GM19025 (cell line): ENCODE measurements around the gene THAP8.

ENCODE experiments used
- ATAC-seq: cut with Tn5 transposase; IDR thresholded peaks from one replicate; pipeline ENCODE4 v1.9.1; 2021; ENCODE audit warnings: mild to moderate bottlenecking, low read depth, moderate library complexity; ENCODE audit not compliant: unreplicated experiment

THAP8 gene

DNA sequence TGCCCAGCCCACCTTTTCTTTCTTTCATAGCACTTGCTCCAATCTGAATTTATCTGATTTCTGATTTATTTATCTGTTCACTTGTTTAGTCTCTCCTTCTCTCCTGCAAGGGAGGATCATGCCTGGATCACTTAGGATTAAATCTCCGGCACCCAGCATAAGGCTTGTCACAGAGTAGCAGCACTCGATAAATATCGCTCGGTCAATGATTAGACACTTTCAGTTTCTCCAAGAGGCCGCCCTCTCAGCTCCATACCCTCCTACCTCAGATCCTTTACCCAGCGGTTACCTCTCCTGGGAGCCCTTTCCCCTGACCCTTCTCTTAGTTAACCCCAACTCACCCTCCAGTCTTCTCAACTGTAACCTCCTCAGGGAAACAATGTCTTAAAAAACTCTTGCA, 22.8 kb downstream of the THAP8 start:
- ATAC-seq: no peak

DNA sequence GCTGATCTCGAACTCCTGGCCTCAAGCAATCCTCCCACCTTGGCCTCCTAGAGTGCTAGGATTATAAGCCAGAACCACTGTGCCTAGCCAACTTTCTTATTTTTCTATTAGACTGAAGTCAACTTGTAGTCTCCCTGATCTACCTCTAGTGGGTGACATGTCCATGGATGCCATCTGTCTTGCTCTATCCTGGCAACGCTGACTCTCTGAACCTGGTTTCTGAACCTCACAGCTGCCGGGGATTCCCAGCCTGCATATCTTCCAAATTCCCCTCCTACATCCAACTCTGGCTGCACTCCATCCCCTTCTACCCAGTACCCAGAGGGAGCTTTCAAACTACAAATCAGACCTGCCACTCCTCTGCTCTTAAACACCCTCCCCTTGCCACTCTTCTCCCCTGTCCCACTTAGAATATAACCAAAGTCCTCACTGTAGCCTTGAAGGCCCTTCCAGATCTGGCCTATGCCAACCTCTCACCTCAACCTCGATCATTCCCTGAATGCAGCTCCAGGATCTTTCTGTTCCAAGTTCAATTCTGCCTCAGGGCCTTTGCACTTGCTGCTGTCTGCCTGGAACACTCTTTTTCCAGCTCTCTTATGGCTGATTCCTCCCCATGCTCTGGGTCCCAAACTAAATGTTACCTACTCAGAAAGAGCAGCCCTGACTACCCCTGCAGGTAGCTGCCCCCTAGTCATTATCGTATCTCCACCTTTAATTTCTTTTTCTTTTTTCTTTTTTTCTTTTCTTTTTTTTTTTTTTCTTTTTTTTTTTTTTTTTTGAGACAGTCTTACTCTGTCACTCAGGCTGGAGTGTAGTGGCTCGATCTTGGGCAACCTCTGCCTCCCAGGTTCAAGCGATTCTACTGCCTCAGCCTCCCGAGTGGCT, 23.6 kb downstream of the THAP8 start:
- no peak for ATAC-seq

DNA sequence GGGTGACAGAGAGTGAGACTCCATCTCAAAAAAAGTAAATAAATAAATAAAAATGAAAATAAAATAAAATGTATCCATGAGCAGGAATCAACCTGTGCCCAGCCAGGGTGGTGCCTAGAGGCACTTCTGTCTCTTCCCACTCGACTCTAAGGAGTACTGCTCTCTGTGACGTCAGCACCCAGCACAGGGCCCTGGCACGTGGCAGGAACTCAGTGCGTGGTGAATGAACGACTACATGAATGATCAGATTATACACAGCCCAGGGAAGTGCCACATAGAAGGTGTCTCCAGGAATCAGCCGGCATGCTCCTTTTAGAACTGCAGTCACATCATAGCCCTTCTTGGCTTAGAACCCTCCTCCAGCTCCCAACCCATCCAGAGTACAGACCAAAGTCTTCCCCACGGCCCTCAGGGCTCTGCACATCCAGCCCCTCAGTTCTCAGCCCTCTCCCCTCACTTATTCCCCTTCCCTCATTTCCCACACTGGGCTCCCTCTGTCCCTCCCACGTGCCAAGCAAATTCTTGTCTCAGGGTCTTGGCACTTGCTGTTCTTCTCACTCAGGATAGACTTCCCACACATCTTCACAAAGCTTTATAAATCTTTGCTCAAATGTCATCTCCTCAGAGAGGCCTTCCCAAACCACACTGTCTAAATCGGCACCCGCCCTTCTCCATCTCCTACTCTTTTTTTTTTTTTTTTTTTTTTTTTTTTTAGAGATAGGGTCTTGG, 25.6 kb downstream of the THAP8 start:
- no peak for ATAC-seq

DNA sequence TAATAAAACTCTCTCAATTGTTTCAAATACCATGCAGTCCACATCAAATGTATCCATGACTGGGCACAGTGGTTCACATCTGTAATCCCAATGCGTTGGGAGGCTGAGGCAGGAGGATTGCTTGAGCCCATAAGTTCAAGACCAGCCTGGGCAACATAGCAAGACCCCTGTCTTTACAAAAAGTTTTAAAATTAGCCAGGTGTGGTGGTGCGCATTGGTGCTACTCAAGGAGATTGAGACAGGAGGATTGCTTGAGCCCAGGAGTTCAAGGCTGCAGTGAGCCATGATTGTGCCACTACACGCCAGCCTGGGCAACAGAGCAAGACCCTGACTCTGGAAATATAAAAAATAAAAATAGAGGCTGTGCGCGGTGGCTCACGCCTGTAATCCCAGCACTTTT, 26.4 kb downstream of the THAP8 start:
- ATAC-seq: no peak

DNA sequence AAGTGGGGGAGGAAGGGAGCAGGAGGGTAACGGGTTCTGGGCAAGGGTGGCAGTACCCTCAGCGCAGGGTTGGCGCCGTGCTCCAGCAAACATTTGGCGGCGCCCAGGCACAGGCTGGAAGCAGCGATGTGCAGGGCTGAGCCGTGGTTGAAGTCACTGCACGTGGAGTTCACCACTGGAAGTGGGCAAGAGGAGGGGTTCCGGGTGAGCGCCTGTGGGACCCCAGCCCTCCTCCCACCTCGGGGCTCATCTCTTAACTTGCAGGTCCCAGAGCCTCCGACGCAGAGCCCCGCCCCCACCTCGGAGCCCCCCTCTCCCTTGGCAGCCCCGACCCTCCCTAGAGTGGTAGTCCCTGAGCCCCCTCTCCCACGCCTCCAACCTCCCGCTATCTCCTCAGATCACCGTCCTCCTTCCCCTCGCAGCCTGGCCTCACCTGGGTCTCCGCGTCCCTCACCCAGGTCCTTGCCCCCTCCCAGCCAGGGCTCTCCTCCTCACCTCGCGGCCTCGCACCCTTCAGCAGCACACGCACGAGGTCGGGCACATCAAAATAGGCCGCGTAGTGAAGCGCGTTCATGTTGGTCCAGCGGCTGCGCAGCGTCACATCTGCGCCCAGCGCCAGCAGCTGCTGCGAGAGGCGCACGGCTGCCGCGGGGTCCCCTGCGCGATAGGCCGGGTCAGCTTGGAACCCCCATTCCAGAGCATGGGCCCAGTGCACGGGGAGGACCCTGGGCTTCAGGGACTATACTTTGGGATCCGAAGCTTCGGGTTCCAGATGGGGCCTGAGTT, 27.8 kb downstream of the THAP8 start:
- ATAC-seq: no peak

DNA sequence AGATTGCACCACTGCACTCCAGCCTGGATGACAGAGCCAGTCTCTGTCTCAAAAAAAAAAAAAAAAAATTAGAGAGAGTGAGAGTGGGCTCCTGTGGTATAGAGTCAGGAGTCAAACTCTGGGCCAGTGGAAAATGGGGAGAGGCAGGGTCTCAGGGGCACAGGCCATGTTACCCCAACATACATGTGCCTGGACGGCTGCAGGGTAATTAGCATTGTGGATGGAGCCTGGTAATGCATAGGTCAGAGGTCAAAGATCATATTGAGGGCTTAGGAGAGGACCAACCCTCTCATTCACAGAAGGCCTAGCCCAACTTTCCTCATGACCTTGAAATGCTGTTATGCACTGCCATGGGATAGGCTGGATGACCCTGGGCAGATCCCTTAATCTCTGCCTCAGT, 28.5 kb downstream of the THAP8 start:
- ATAC-seq: no peak

DNA sequence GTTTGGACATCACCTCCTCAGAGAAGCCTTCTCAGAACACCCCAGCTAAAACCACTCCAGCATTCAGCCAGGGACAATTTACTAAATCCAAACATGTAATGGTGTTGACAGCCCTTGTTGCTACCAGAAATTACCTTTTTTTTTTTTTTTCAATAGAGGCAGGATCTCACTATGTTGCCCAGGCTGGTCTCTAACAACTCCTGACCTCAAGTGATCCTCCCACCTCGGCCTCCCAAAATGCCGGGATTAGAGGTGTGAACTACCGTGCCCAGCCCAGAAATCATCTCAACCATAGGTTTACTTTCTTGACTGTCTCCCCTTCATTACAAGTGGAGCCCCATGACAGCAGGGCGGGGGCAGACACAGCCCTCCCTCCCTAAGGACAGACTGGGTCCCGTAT, 30.7 kb downstream of the THAP8 start:
- ATAC-seq: no peak

DNA sequence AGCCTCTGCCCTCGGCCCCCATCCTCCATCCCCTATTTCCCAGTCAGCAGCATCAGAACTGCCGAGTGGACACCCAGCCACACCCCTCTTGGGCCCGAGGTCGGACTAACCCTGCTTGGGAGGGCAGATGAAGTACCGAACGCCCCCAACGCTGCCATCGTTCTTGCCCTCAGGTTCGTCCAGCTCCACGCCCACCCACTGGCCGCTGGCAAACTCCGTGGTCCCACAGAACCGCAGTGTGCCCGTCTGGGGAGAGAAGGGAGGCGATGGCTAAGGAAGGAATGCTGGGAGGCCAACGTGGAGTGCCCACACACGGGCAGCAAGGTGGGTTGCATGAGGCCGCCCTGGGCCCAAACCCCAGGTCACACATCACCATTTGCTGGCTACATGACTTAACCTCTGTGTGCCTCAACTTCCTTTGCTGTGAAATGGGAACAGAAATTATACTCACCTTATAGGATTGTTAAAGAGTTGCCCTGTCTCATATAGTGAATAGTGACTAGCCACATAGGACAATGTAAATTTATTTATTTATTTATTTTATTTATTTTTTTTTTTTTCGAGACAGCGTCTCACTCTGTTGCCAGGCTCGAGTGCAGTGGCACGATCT, 34.9 kb downstream of the THAP8 start:
- ATAC-seq: no peak

DNA sequence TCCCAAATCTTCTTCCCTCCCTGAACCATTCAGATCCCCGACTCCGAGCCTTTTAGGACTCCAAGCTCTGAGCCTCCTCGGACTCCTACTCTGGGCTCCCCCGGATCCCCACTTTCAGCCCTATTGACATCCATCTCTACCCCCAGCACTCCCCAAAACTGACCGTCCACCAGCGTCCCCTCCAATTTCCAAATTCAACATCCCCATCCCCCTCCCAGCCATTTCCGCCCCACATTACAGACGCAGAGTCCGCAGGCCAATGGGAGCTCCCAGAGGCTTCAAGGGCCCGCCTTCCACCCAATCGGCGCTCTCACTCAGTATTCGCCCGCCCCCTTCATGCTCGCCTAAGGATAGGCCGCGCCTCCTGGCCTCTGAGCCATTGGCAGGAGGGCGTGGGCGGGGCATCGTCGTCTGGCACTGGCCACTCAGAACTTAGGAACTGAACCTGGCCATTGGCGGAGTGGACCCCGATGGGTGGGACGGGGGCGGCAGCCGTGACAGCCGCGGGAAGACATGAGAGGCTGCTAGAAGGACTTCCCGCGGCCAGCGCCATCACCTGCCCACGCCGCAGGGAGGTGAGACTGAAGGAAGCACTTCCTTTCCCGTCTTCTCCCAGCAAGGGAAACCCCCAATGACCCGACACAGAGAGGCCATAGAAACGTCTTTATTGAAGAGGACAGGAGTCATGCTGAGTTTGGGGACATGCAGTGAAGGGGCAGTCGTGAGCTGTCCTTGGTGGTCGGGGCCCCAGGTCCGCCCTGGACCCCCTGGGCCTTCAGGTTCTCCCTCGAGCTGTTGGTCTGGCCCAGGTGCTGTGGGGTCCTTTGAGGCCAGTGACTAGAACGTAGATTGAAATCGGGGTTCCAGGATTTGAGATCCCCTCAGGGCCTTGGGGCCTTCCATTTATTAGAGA, 39.8 kb downstream of the THAP8 start, which contains the start of gene ALKBH6:
Gene ALKBH6 (minus strand): TSS at position 202 of the 913 bp plus-strand sequence. CDS start 816 bp downstream, outside the sequence.
- peak; percentile 95 for ATAC-seq

DNA sequence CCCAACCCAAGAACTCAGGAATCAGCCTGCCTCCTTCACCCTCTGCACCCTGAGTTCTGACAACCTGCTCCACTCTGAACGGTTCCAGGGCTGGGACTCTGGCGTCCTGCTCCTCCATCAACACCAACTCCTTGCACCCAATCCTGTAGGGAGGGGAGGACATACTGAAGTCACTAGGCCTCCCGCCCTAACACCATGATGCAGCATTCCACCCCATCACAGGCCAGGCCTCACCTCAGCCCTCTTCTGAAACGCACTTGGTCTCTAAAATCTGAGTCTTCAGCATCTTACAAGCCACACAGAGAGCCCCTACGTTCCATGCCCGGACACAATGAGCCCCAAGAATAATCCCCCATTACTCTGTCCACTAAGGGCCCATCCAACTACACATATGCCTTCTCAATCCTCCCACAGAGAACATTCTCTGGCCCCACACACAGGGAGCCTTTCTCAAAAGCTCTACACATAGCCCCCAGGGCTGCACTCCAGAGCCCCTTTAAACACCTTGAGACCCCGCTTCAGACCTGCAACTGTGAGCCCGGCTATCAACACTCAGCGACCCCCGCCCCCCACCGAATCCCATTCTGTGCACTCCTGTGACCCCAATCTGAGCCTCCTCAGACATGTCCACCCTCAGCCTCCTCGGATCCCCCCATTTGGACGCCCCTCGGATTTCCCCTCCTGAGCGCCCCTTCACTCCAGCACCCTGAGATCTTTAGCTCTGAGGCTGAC, 40.6 kb downstream of the THAP8 start:
- ATAC-seq: no peak

DNA sequence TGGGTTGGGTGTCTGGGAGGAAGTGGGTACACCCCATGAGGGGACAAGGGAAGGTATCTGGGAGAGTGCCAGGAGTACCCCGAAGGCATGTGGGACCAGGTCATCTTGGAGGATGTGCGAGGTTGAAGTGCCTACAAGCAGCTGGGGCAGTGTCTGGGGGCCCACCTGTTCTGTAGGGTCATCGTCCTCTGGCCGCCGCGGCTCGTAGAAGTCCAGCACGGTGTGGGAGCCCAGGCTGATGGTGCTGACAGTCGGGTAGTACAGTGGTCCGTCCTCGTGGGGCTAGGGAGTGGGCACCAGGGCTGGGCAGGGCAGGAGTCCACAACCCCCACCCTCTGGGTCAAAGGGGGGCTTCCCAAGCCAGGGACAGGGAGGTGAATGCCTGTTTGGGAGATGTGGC, 43.7 kb downstream of the THAP8 start:
- ATAC-seq: no peak

DNA sequence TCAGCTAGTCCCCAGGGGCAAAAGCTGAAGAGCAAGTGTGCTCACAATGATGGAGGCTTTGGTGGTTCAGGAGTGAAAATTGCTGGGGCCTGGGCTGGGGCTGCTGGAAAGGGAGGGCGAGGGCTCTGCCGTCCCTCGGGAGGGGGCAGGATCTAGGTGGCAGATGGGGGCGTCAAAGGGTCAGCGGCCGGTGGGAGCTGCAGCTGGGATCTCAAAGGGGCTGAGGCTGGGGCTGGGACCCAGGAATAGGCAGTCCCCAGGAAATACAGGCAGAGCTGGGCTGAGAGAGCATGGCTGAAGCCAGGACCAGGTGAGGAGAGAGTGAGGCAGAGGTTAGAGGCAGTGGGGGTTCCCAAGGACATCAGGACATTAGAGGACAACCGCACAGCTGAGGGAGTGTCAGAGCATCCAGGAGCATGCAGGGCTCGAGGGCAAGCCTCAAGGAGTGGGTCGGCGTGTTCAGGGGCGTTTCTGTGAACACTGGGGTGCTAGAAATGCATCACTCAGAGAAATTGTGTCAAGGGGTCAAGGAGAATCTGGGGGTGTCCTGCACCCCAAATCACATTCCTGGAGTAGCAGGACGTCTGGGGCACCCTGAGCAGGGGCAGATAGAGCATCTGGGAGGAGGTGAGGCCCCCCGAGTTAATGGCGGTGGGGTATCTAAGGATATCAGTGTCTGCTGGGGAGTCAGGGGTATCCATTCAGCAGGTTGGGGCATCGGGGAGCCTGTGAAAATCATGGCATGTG, 44.3 kb downstream of the THAP8 start:
- ATAC-seq: no peak

DNA sequence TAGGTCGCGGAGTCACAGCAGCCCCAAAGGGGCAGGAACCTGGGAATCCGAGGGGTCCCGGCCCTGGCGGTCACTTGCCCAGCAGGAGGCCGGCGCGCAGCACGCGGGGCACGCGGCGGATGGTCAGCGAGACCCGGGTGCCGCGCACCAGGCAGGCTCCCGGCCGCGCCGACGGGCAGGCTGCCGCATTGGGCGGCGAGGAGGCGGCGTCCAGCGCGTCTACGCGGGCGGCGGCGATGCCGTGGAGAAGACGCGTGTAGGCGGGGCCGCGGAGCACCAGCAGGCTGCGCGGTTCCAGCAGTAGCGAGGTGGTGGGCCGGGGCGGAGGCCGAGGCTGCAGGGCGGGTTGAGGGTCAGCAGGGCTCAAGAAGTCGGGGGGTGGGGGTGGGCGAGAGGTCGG, 44.9 kb downstream of the THAP8 start:
- ATAC-seq: no peak

DNA sequence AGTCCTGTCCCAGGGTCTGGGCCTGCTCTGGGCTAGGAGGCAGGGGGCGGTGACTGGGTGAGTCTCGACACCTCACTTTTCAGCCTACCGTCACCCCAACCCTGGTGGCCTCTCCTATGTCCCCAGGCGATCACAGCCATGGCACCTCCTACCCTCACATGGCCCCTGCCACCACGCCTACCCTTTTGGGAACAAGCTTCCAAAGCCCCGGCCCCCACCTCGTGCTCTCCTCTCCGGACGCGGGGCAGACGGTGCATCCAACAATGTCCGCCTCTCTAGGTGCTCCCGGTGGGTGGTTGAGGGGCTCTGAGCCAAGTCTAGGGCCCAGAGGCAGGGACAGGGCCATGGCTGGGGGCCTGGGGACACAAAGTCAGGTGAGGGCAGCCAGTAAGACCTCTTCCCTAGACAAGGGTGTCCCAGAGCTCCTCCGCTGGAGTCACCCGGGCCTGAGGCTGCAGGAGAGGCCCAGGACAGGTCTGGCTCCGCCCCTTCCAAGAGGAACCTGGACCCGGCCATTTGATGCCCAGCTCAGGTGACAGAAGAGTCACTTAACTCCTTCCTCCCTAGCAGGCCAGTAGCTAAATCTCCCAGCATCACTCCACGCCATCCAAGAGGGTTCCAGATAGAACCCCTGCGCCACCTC, 45.6 kb downstream of the THAP8 start, which contains the start of gene SYNE4:
Gene SYNE4 (minus strand): TSS at position 478 of the 643 bp plus-strand sequence. CDS start 132 bp downstream, at position 346.
- no peak for ATAC-seq

DNA sequence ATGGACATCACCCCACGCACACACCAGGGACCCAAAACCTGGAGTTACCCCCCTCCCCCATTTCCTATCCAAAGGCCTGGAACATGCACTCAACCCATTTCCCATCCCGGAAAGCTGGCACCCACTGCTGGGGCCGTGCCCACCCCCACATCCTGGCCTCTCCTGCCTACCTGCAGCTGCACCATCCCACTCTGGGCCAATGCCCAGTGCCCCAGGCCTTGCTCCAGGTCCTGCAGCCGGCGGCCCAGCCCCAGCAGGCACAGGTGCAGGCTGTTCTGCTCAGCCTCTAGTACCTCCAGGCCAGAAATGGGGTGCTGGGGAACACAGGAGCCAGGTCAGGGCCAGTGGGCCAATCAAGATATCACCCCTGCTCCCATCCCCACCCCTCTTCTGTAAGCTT, 47.1 kb downstream of the THAP8 start:
- no peak for ATAC-seq

DNA sequence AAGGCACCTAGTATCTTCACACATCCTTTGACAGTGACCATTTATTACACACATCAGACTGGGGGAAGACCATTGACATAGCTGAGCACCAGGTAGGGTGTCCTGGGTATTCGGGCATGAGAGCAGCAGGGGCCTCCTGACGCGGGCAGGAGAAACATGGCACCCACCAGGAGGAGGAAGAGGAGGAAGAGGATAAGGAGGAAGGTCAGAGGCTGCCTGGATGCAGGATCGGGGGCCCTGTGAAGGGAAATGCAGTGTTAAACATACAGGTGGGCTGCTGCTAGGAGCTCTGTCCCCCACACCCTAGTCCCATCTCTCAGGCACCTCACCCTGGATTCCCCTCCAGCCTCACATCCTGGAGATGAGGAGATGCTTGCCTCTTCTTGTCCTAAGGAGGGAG, 50.8 kb downstream of the THAP8 start:
- no peak for ATAC-seq

DNA sequence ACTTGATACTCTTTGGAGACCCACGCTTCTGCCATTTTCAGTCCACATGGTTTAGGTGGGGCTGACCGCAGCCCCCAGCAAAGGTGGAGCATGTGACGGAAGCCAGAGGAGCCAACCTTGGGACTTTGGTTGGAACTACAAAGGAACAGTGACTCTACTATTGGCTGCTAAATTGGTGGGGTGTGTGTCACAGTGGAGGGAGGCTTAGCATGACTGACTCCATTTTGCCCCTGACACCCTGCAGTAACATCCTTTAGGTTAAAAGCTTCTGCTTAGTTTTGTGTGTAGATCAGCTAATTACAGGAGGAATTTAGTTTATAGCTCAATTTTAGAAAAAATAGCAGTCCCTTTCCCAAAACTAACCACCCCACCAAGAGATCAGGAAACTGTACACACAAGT, 52.5 kb downstream of the THAP8 start:
- ATAC-seq: no peak

DNA sequence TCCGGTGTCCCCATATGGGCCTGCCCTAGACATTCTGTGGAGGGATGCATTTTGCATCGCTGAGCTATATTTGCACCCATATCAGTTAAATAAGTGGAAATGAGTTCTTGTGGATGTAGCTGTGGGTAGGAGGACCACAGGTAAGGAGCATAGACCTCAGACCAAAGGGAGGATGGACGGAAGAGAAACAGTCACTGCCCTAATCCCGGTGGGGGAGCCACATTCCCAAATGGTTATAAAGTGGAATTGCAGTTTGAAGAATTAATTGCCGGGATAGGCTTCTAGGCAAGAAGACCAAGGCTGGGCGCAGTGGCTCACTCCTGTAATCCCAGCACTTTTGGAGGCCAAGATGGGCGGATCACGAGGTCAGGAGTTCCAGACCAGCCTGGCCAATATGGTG, 57.3 kb downstream of the THAP8 start:
- no peak for ATAC-seq
